Measurements from ENCODE around the gene FARSA.
"Not testable (repeated sequence)": the region's sequence is repeated elsewhere in the genome, so short reads cannot be mapped to it uniquely, and the experiment has no call there.

FARSA gene

GRCh38 chr19:12953799-12954611 is 20.5 kb upstream of the FARSA start:
- DNase-seq: peak; percentile 83

DNA sequence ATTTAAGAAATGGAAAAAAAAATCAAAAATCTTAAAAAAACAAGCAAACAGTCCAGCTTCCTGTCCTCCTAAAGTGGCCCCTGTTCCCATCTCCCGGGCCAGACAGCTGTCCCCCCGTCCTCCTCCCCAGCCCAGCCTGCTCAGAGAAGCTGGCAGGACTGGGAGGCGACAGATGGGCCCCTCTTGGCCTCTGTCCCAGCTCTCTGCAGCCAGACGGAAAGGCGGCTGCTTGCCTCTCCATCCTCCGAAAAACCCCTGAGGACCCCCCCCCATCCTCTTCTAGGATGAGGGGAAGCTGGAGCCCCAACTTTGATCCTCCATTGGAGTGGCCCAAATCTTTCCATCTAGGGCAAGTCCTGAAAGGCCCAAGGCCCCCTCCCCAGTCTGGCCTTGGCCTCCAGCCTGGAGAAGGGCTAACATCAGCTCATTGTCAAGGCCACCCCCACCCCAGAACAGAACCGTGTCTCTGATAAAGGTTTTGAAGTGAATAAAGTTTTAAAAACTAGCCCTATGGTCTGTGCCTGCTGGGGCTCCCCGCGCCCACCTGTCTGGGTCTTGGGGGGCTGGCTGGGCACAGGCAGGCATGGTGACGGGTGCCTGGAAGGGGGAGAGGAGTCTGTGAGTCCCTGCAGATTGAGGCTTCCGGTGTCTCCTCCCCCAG is 19.8 kb upstream of the FARSA start:
- DNase-seq: peak; percentile 74

DNA sequence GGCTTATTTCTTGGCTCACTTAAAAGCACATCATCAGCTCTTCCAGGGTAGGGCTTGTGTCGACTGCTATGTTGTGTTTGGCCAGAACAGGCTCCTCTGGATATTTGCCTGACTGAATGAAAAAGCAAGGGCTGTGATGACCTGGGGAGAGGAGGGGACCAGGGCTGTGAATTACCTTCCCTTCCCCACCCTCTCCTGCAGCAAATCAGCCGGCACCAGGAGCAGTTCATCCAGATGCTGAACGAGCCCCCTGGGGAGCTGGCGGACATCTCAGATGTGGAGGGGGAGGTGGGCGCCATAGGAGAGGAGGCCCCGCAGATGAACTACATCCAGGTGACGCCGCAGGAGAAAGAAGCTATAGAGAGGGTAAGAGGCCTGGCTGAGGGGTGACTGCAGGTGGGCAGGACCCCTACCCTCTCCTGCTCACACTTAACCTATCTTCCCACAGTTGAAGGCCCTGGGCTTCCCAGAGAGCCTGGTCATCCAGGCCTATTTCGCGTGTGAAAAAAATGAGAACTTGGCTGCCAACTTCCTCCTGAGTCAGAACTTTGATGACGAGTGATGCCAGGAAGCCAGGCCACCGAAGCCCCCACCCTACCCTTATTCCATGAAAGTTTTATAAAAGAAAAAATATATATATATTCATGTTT is 19.1 kb upstream of the FARSA start:
- DNase-seq: no peak

DNA sequence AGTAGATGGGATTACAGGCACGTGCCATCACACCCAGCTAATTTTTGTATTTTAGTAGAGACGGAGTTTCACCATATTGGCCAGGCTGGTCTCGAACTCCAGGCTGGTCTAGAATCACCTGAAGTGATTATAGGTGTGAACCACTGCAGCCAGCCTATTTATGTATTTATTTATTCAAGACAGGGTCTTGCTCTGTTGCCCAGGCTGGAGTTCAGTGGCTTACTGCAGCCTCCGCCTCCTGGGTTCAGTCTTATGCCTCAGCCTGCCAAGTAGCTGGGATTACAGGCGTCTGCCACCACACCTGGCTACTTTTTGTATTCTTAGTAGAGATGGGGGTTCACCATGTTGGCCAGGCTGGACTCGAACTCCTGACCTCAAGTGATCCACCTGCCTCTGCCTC is 18.5 kb upstream of the FARSA start:
- DNase-seq: not testable (repeated sequence)

DNA sequence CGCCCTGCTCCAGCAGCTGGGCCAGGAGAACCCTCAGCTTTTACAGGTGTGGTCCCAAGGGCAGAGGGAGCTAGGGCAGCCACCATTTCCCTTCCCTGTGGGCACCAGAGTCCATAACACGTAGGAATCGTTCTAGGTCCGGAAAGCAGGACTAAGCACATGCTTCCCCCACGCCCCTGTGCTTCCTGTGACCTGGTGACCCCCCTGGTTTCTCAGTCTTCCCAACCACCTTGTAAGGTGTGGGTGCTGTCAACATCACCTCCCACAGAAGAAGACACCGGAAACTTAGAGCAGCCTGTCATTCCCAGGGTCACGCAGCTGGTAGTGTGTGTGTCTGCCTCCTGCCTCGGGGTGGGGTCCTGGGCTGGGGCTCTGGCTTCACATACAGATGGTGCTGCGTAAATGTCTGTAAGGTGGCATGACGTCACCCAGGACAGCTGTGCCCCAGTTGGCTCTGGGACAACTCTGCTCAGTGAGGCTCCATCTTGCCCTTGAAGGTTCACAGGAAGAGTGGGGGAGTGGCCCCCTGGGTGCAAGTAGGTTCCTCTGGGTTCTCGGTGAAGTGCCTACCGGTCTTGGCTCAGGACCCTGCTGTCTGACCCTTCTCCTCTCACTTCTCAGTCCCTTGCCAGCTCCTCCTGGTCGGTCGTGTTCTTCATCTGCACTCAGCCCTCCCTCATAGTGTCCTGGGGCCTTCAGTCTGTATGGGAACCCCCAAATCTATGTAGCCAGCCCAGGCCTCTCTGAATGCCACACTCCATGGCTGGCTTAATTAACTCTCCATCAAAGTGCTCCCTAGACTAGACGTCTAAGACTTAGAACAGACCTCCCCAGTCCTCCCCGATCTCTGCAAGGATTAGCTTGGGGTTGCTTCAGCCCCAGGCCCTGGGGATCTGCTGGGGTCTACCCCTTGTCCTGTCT is 16.1 kb upstream of the FARSA start:
- DNase-seq: no peak

DNA sequence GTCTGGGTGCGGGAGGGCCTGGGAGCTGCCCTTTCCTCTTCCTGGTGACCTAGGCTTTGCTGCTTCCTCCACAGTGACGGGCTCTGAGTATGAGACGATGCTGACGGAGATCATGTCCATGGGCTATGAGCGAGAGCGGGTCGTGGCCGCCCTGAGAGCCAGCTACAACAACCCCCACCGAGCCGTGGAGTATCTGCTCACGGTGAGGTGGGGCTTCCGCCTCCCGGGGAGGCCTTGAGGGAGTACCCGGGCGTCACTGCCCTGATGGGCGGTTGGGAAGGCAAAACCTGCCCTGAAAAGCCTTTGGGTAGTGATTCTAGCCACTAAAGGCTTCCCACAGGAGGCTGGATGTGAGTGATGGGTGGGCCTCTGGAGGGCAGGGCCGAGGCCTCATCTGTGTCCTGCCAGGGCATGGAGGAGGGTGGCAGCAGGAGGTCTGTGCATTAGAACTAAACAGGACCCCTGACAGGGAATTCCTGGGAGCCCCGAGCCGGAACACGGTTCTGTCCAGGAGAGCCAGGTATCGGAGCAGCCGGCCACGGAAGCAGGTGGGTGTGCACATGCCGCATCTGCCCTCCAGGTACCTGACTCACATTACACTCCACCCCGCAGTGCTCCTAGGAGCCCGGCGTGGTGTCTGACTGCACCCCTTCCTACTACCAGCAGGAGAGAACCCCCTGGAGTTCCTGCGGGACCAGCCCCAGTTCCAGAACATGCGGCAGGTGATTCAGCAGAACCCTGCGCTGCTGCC is 15.3 kb upstream of the FARSA start:
- DNase-seq: no peak

- no peak for DNase-seq
These were observed 14.4 kb upstream of the FARSA start for GRCh38 chr19:12947702-12948611.

GRCh38 chr19:12946731-12947496 is 13.4 kb upstream of the FARSA start:
- no peak for DNase-seq

- DNase-seq: no peak
These were observed 12.7 kb upstream of the FARSA start for GRCh38 chr19:12946092-12946721.

- peak; percentile 91 for DNase-seq
These were observed 12.1 kb upstream of the FARSA start, which contains the start of gene RAD23A for GRCh38 chr19:12945479-12946091. Gene RAD23A, plus strand, starts transcription at chr19:12945862. Its CDS starts 87 bp downstream, at chr19:12945949.

GRCh38 chr19:12944104-12944674 is 10.7 kb upstream of the FARSA start:
- DNase-seq: no peak

DNA sequence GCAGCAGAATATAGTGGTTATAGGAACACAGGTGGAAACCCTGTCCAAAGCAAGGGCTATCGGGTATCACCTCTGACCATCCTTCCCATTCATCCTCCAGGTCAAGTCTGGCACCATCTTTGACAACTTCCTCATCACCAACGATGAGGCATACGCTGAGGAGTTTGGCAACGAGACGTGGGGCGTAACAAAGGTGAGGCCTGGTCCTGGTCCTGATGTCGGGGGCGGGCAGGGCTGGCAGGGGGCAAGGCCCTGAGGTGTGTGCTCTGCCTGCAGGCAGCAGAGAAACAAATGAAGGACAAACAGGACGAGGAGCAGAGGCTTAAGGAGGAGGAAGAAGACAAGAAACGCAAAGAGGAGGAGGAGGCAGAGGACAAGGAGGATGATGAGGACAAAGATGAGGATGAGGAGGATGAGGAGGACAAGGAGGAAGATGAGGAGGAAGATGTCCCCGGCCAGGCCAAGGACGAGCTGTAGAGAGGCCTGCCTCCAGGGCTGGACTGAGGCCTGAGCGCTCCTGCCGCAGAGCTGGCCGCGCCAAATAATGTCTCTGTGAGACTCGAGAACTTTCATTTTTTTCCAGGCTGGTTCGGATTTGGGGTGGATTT is 10.0 kb upstream of the FARSA start:
- DNase-seq: no peak

DNA sequence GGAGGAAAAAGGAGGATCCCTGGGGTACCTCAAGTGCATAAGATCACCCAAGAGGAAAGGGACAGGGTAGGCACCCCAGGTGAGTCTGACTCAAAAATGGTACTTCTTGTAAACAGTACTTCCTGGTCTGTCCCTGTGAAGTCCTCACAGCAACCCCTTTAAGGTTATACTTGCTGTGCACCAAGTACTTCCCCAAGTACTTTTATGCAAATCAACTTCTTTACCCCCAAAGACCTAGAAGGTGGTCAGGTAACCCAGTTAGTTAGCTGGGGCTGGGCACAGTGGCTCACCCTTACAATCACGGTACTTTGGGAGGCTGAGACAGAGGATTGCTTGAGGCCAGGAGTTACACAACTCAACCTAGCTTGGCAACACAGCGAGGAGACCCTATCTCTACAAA is 7.4 kb upstream of the FARSA start:
- DNase-seq: no peak

GRCh38 chr19:12939975-12940423 is 6.5 kb upstream of the FARSA start:
- DNase-seq: no peak

- no peak for DNase-seq
These were observed 5.5 kb upstream of the FARSA start for GRCh38 chr19:12938779-12939601.

DNA sequence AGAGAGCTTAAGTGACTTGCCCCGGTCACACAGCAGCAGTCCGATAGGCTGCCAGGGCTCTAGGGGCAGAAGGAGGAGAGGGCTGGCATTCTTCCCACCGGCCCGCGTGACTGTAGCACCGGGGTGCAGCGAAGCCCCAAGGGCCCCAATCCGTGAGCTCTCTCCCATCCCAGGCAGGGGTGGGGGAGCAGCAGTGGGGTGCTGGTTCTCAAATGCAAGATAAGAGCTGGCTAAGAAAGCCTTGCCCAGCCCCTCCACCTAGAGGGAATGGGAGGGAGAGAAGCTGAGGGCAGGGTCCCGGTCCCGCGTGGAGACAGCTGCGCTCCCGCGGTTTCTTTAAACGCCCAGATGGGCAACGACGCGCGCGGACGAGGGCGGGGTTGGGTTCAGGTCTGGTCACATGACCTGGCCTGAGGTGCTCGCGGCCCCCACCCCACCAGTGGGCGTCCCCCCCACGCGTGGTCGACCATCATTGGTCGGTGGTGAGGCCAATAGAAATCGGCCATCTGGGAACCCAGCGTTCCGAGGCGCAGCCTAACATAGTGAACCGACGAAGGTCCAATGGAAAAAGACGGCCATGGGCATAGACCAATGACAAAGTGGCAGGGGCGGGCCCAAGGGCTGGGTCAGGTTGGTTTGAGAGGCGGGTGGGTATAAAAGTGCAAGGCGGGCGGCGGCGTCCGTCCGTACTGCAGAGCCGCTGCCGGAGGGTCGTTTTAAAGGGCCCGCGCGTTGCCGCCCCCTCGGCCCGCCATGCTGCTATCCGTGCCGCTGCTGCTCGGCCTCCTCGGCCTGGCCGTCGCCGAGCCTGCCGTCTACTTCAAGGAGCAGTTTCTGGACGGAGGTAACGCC is 4.6 kb upstream of the FARSA start, which contains the start of gene CALR:
CALR (plus strand) TSS at position 683 of the 852 bp plus-strand sequence; CDS start at position 754, 71 bp downstream.
- peak; percentile 93 for DNase-seq
